Measurements from ENCODE around the gene PRDX2. TPM values are rescaled to one million over a fixed set of nuclear protein-coding genes. Genes with fewer than 3 reads are reported as not detected.
A peak's percentile ranks its signal among the peaks of the same experiment; 100 is the strongest.

The PRDX2 gene
- polyA plus RNA-seq, 1 donor from 2014 or later: 882 TPM

DNA sequence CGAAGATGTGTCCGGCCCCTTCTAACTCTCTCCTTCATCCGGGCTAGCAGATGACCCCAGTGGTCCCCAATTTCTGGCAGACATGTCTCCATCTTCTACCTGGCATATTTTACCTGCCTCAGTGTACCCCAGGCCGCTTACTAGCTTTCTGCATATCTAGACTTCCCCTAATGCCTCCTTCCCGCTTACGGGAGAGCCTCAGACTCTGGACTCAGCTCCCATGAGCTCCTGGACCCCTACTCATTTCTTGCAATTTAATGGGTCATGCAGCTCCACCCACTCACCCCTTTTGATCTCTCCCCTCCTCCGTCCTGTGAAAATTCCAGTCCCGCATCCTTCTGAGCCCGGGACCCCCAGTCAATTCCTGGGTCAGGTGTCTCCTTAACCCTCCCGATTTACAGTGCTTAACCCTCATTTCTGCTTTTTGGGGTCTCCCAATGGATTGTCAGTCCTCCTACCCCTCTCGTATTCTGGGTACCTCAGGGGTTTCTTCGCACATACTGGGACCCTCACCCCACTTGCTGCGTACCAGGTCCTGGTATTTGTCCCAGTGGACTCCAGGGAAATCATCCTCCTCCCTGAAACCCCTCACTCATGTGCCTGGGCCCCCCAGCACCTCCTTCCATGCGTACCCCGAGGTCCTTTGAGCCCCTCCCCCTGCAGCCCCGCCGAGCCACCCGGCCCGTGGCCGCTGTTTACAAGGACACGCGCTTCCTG, 10.8 kb downstream of the PRDX2 start:
- H3K27me3 ChIP-seq (ENCODE audit: insufficient read depth, low read depth, low read length): peaks cover 29% of the 10 kb centered on the region
- H3K36me3 ChIP-seq (ENCODE audit: insufficient read depth, low read length): no peaks in the 10 kb centered on the region
- H3K9me3 ChIP-seq (ENCODE audit: low read length): no peaks in the 10 kb centered on the region
- TF ChIP-seq TAF1 (IDR thresholded peaks at IDR 0.05; ENCODE audit: low read depth): no peak
- H3K4me3 ChIP-seq (ENCODE audit: low read length): peak overlapping the region; percentile 87
- H3K9ac ChIP-seq (ENCODE audit: low read length): peak overlapping the region; percentile 82
- H3K9me2 ChIP-seq (ENCODE audit: insufficient read depth, low read length): no peaks in the 10 kb centered on the region
- no peaks in the 10 kb centered on the region for H3F3A ChIP-seq (ENCODE audit: insufficient read depth, low read length, poor library complexity, severe bottlenecking)
- H3K4me2 ChIP-seq (ENCODE audit: low read length): peak overlapping the region; percentile 48
- peak overlapping the region; percentile 33 for H3K27ac ChIP-seq (ENCODE audit: low read length)
- H3K79me2 ChIP-seq (replicated peaks; ENCODE audit: insufficient read depth, low read length): no peaks in the 10 kb centered on the region
- no peak overlapping the region for H2AFZ ChIP-seq (ENCODE audit: low read depth, low read length)
- no peaks in the 10 kb centered on the region for H4K20me1 ChIP-seq (ENCODE audit: insufficient read depth)

DNA sequence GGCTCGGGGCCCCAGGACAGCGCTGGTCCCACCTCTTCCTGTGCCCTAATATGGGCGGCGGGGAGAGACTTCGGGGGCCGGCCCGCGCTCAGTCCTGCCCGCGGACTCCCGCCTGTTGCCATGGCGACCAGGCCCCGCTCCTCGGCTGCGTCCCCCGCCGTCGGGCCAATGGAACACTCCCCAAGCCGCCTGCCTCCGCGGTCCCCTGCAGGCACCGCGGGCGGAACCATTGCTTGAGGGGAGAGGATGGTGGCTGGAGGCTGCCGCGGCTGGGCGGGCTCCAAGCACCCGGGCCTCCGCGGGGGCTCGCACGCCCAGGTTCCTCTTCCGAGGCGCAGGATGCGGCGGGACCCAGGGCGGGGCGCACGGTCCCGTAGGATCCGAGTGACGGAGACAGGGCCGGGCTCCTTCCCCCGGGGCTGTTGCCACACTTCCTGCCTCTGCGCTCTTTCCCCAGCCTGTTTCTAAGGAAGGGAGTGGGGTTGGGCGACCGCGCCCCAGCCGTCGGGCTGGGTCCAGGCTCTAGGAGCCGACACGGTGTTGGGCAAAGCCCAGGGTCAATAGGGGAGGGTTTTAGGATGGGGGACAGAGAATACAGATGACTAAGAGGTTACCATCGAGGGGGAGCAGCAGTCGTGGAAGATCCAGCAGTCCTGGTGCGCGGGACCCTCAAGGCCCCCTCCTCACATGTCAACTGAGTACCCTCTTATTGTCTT, 11.5 kb downstream of the PRDX2 start:
- peak overlapping the region; percentile 19 for H3K4me2 ChIP-seq (ENCODE audit: low read length)
- no peaks in the 10 kb centered on the region for H3K9me3 ChIP-seq (ENCODE audit: low read length)
- peak overlapping the region; percentile 87 for H3K4me3 ChIP-seq (ENCODE audit: low read length)
- peaks cover 29% of the 10 kb centered on the region for H3K27me3 ChIP-seq (ENCODE audit: insufficient read depth, low read depth, low read length)
- no peaks in the 10 kb centered on the region for H3K36me3 ChIP-seq (ENCODE audit: insufficient read depth, low read length)
- H3F3A ChIP-seq (ENCODE audit: insufficient read depth, low read length, poor library complexity, severe bottlenecking): no peaks in the 10 kb centered on the region
- H3K9ac ChIP-seq (ENCODE audit: low read length): peak overlapping the region; percentile 82
- peak overlapping the region; percentile 33 for H3K27ac ChIP-seq (ENCODE audit: low read length)
- H3K9me2 ChIP-seq (ENCODE audit: insufficient read depth, low read length): no peaks in the 10 kb centered on the region
- H3K79me2 ChIP-seq (replicated peaks; ENCODE audit: insufficient read depth, low read length): no peaks in the 10 kb centered on the region
- H2AFZ ChIP-seq (ENCODE audit: low read depth, low read length): no peak overlapping the region
- H4K20me1 ChIP-seq (ENCODE audit: insufficient read depth): no peaks in the 10 kb centered on the region
- TF ChIP-seq EP300 (conservative IDR thresholded peaks at IDR 0.05; ENCODE audit: poor library complexity, severe bottlenecking) (no peak), POLR2AphosphoS5 (IDR thresholded peaks at IDR 0.05) (peak; percentile 42)

DNA sequence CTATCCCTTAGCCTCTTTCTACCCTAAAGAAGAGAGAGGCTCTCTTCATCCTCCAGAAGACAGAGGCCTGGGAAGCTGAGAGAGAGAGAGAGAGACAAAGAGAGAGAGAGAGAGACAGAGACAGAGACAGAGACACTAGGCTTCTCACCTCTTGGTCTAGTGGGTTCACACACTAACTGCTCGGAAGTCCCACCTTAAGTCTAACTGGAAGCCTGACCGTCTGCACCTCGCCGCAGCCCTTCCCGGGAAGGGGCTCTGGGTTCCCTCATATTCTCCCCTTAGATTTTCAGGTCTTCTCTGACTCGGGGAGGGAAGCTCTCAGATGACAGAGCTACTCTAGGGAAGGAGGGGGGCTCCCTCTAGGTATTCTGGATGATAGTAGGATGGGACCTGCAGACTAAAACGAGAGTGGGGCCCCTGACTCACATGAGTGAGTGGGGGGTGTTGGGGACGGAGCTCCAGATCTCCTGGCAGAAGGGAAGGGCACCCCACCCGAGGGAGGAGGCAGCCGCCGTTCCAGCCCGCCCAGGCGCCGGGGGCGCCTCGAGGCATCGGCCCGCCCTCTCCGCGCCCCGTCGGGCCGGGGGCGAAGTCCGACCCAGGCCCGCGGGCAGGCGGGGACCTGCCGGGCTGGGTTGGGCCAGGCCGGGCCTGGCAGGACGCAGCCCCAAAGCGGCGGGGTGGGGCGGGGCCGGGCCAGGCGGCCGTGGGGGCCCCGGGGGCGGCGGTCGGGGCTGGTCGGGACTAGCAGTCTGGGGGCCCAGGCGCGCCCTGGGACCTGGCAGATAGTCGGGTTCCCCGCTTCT, 12.3 kb downstream of the PRDX2 start:
- Histone ChIP-seq H3F3A (ENCODE audit: insufficient read depth, low read length, poor library complexity, severe bottlenecking) (no peaks in the 10 kb centered on the region), H3K9me3 (ENCODE audit: low read length) (no peaks in the 10 kb centered on the region), H3K36me3 (ENCODE audit: insufficient read depth, low read length) (no peaks in the 10 kb centered on the region), H3K9me2 (ENCODE audit: insufficient read depth, low read length) (no peaks in the 10 kb centered on the region), H4K20me1 (ENCODE audit: insufficient read depth) (no peaks in the 10 kb centered on the region), H3K4me3 (ENCODE audit: low read length) (peak overlapping the region; percentile 87), H3K4me2 (ENCODE audit: low read length) (no peak overlapping the region), H3K9ac (ENCODE audit: low read length) (peak overlapping the region; percentile 82), H3K79me2 (replicated peaks; ENCODE audit: insufficient read depth, low read length) (no peaks in the 10 kb centered on the region), H3K27ac (ENCODE audit: low read length) (no peak overlapping the region), H3K27me3 (ENCODE audit: insufficient read depth, low read depth, low read length) (peaks cover 29% of the 10 kb centered on the region), H2AFZ (ENCODE audit: low read depth, low read length) (no peak overlapping the region)
- TF ChIP-seq SMC3 (conservative IDR thresholded peaks at IDR 0.05; ENCODE audit: poor library complexity) (no peak), MXI1 (conservative IDR thresholded peaks at IDR 0.05; ENCODE audit: poor library complexity, severe bottlenecking) (no peak), EP300 (conservative IDR thresholded peaks at IDR 0.05; ENCODE audit: poor library complexity, severe bottlenecking) (no peak), POLR2AphosphoS5 (IDR thresholded peaks at IDR 0.05) (no peak), EZH2 (IDR thresholded peaks at IDR 0.05; ENCODE audit: borderline replicate concordance, insufficient read depth, low read length, poor library complexity, severe bottlenecking) (no peak), TAF1 (IDR thresholded peaks at IDR 0.05; ENCODE audit: low read depth) (no peak), RAD21 (conservative IDR thresholded peaks at IDR 0.05) (no peak)
- TF ChIP-seq, protein P1, sequence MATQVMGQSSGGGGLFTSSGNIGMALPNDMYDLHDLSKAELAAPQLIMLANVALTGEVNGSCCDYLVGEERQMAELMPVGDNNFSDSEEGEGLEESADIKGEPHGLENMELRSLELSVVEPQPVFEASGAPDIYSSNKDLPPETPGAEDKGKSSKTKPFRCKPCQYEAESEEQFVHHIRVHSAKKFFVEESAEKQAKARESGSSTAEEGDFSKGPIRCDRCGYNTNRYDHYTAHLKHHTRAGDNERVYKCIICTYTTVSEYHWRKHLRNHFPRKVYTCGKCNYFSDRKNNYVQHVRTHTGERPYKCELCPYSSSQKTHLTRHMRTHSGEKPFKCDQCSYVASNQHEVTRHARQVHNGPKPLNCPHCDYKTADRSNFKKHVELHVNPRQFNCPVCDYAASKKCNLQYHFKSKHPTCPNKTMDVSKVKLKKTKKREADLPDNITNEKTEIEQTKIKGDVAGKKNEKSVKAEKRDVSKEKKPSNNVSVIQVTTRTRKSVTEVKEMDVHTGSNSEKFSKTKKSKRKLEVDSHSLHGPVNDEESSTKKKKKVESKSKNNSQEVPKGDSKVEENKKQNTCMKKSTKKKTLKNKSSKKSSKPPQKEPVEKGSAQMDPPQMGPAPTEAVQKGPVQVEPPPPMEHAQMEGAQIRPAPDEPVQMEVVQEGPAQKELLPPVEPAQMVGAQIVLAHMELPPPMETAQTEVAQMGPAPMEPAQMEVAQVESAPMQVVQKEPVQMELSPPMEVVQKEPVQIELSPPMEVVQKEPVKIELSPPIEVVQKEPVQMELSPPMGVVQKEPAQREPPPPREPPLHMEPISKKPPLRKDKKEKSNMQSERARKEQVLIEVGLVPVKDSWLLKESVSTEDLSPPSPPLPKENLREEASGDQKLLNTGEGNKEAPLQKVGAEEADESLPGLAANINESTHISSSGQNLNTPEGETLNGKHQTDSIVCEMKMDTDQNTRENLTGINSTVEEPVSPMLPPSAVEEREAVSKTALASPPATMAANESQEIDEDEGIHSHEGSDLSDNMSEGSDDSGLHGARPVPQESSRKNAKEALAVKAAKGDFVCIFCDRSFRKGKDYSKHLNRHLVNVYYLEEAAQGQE (IDR thresholded peaks at IDR 0.05; ENCODE audit: borderline replicate concordance): no peak
- TF ChIP-seq, protein P2, sequence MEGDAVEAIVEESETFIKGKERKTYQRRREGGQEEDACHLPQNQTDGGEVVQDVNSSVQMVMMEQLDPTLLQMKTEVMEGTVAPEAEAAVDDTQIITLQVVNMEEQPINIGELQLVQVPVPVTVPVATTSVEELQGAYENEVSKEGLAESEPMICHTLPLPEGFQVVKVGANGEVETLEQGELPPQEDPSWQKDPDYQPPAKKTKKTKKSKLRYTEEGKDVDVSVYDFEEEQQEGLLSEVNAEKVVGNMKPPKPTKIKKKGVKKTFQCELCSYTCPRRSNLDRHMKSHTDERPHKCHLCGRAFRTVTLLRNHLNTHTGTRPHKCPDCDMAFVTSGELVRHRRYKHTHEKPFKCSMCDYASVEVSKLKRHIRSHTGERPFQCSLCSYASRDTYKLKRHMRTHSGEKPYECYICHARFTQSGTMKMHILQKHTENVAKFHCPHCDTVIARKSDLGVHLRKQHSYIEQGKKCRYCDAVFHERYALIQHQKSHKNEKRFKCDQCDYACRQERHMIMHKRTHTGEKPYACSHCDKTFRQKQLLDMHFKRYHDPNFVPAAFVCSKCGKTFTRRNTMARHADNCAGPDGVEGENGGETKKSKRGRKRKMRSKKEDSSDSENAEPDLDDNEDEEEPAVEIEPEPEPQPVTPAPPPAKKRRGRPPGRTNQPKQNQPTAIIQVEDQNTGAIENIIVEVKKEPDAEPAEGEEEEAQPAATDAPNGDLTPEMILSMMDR (IDR thresholded peaks at IDR 0.05; ENCODE audit: poor library complexity, severe bottlenecking): no peak
